HG03520 (cell line): ENCODE results near the gene SIAH2.

Experiments used
- ATAC-seq: cut with Tn5 transposase; IDR thresholded peaks from one replicate; pipeline ENCODE4 v1.9.1; 2021; ENCODE audit warnings: mild to moderate bottlenecking, moderate library complexity; ENCODE audit not compliant: unreplicated experiment

SIAH2 gene

DNA sequence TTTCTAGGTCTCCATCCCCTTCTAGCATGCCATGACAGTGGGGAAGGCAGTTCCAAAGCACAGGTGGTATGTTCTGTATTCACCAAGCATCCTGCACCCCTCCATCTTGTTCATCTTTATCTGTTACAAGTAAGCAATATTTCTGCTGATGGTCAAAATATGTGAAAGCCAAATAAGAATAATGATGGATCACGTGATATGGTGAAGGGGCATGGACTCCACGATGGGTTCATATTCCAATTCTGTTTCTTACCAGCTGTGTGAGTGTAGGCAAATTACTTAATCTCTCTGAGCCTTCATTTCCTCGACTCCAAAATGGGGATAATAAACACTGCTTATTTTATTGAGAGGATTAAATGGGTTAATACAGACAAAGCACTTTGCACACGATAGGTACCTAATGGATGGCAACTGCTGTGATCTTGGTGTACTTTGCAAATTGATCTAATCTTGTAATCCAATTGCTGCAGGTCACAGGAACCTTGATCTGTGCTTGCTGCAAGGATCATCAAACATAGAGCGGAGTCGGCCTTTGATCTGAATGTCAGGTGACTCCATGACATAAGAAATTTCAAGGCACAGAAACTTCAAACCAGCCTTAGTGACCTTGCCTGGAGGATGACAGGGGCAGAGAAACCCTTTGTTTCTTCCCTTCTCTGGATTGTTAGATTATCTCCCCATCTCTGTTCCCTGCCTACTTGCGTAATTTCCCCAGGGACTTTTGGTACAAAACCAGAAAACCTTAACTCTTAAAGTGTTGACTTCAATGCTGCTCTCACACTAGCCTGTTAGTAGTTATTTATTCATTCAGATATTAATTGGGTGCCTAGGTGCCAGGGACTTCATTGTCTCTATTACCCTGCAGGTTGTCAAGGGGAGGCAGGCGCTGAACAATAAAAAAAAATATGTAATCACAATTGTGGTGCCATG lies 25.8 kb downstream of the SIAH2 start:
- no peak for ATAC-seq

DNA sequence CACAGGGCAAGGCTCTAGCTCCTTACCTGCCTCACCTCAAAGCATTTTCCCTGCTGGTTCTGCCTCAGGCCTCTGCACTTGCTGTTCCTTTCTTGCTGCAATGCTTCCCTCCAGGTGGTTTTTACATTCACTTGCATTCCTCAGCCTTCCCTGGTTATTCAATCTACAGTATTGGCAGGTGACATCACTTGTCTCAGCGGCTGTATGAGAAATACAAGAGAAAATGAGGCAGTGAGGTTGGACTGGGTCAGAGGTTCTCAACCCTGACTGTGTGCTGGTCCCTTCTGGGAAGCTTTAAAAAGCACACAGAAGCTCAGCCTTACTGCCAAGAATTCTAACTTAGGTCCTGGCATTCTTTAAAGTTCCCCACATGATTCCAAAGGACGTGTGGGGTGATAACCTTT lies 26.7 kb downstream of the SIAH2 start:
- ATAC-seq: no peak

DNA sequence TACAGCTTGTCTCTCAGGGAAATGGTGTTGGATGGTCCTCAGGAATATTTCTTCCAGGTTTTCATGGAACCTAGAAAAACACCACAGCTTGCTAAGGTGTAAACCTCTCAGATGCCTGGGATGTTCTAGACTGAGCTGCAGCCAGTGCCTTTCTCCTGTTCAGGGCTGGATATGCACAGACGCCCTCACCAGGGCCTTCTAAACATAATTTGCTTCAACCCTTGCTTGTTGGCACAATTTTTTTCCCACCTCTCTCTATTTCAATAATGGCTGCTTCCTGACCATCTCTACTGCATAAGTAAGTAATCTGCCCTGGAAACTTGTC lies 28.2 kb downstream of the SIAH2 start:
- no peak for ATAC-seq

GRCh38 chr3:150733936-150734794 lies 28.8 kb downstream of the SIAH2 start:
- no peak for ATAC-seq

DNA sequence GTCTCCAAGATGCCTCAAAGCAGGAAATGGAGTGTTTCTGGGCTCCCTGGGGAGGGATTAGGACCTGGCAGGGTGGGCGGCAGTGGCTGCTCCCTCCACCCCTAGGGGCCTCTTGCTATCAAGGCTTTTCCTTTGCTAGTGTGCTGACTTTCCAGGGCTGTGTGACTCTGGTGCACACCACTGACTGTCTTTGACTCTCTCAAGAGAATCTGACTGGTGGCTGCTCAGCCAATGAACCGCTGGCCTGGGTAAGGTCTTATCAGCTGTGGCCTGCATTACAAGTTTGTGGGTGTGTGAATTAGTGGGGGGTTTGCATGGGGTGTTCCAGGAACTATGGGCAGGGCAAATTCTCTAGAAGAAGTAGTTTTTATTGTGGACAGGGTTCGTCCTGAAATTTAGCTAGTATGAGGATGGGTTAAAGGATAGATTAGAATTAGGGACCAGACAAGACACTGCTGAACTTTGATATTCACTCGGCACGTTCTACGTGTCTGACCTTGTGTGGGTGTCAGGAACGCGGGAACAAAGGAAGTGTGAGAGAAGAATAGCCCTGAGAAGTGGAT lies 29.5 kb downstream of the SIAH2 start:
- ATAC-seq: no peak

- ATAC-seq: no peak
Observed at GRCh38 chr3:150729682-150730360, 33.1 kb downstream of the SIAH2 start.

DNA sequence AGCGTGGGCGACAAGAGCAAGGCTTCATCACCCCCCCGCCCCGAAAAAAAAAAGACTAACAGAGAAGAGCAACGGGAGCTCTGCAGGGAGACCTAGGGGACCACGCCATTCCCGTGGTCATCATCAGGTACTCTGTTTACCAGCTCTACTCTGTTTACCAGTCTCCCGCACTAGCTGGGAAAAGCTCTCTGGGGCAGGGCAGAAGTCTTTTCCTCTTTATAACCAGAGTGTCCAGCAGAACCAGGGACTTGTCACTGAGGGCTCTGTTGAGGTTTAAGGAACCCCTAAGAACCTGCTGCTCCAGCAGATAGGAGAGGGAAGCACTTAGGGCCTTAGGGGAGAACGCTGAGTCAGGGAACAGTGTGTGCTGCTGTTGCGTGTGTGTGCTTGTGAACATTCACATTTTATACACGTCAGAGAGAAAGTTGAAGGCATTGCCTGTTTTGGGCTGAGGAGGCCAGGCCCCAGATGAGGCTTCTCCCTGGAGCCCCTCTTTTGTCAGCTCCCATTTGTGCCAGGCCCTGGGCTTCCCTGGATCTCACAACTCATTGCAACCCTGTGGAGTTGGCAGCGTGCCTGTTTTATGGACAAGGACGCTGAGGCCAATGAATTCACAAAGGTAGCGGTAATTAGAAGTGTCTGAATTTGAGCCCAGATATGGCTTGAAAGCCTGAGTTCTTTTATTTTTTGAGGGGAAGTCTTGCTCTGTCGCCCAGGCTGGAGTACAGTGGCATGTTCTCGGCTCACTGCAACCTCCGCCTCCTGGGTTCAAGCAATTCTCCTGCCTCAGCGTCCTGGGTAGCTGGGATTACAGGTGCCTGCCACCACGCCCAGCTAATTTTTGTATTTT lies 35.1 kb downstream of the SIAH2 start:
- no peak for ATAC-seq

DNA sequence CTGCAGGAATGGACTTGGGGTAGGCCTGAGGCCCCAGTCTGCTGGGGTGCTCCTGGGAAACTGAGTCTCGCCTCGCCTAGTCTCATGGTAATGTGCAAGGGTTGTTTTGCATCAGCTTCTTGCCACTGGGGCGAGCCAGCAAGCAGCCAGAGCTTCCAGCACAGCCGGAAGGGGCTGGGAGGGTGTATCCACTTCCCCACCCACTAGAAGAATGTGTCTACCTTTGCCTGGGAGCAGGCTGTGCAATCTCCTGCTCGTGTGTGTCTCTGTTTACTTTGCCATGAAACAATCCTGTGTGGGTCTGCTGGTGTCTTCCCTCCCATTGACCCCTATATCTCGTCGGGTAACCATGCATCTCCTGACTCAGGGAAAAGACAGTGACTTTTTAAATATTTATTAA lies 37.4 kb downstream of the SIAH2 start:
- ATAC-seq: no peak

DNA sequence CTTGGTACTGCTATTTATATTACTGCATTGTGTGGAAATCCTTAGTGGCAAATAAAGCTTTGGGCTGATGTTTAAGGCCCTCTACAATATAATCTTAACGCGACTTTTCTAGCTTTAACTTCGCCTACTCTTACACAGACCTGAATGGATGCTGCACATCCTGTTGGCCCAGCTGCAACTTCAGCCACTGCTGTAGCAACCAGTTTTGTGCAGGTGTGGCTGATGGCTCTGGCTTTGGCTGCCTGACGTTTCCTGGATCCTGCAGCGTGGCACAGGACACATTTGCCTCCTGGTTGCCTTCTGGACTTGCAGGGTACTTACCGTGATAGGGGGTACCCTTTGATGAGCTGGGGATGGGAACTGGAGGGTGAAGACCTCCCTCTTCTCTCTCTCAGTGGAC lies 39.0 kb downstream of the SIAH2 start:
- no peak for ATAC-seq

GRCh38 chr3:150722267-150722666 lies 40.7 kb downstream of the SIAH2 start:
- ATAC-seq: no peak

- peak; percentile 55 for ATAC-seq
Observed at GRCh38 chr3:150721285-150722130, 41.5 kb downstream of the SIAH2 start.

- ATAC-seq: no peak
Observed at GRCh38 chr3:150720444-150720843, 42.5 kb downstream of the SIAH2 start.

GRCh38 chr3:150710097-150710496 lies 52.9 kb downstream of the SIAH2 start:
- no peak for ATAC-seq

DNA sequence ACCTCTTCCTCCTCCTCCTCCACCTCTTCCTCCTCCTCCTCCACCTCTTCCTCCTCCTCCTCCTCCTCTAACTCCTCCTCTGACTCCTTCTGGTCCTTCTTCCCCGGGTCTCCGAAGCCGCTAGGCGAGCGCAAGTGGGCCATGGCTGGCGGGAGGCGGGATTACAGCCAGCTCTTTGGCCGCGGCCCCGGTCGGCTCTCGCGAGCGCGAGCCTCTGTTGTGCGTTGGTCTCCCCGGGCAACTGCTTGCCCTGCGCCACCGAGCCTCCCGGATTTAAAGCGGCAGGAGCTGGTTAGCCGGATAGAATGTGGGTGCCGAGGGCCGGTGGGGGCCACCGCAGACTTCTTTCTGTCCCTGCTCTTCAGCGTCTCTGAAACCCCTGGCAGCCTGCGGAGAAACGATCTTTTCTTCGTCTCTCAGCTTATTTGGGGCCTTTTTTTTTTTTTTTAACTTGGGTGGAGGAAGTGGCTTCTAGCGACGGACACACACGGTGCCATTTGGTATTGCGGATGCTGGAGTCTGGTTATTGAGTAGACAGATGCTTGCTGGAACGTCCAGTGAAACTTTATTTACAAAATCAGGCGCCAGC lies 59.1 kb downstream of the SIAH2 start, which contains the start of gene ERICH6:
Gene ERICH6, minus strand, starts transcription at position 165 of the 589 bp plus-strand sequence. Its CDS starts 22 bp downstream, at position 143.
- peak; percentile 97 for ATAC-seq

- ATAC-seq: peak; percentile 15
Observed at GRCh38 chr3:150703299-150703755, 59.6 kb downstream of the SIAH2 start.

DNA sequence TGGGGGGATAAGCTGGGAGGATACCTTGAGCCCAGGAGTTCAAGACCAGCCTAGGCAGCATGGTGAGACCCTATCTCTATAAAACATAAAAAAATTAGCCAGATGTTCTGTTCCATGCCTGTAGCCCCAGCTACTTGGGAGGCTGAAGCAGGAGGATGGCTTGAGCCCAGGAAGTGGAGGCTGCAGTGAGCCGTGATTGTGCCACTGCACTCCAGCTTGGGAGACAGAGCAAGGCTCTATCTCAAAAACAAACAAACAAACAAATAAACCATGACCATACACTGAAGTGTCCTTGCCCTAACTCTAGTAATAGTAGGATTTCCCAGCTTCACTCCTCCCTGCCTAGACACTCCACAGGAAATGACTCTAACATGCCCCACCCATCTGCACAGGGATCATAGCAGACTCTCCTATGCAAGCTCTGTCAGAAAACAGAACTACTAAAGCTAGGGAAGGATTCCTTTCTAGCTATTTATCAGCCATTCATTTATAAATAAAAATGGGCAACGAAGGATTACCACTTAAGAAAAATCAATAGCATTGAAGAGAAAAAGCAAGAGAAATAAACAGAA lies 63.8 kb downstream of the SIAH2 start:
- ATAC-seq: no peak

DNA sequence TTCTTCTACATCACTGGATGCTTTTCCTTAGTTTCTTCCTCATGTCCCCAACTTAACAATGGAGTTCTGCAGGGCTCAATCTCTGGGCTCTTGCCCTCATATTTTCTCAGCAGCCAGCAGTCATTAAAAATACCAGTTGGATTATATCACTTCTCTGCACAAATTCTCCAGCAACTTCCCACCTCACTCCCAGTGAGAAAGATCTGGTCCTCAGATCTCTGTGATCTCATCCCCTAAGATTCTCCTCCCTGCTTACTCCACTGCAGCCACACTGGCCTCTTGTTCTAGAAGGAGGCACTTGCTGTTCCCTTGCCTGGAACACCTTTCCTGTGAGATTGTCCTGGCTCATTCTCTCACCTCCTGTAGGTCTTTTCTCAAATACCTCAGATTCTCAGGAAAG lies 65.3 kb downstream of the SIAH2 start:
- no peak for ATAC-seq

DNA sequence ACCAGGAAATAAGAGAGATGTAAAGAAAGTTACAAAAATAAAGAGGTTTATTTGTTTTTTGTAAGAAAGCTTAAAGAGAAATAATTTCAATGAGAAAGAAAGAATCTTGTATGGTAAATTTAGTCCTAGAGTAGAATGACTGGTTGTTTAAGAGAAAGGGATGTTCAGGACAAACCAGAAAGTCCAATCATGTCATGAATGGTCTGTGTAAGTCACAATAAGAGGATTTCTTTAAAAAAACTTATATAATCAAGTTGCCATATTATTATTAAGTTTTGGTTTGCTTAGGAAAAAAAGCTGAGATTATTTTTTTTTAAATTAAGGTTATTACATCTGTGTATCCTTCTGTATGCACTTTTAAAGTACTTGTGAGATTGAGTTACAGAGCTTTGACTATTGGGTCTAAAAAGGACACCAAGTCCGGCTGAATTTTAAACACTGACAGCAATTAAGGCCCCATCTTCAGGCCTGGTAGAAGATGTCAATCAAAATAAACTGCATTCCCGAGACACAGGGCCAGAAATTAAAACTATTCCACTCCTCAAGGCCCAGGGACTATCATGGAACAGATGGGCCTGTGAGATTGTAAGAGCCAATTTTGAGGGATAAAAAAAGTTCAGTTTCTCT lies 71.4 kb downstream of the SIAH2 start:
- no peak for ATAC-seq
